ENCODE results near the gene STXBP6.
"Not testable (repeated sequence)": the region's sequence is repeated elsewhere in the genome, so short reads cannot be mapped to it uniquely, and the experiment has no call there.

Gene STXBP6

DNA sequence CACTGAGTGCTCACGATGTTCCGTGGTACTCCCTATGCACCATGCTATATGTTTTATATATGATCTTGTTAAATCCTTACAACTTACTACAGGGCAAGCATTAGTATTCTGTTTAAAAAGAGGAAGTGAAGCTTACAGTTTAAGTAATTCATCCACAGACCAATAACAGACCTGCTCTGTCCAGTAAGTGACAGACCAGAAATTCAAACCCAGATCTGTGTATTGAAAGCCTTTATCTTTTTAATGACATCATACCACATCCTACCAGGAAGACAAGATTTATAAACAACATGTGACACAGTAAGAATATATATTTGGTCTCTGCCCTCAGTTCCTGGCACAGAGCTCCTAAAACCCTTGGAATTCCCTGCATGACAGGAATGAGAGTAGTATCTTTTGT lies 206.5 kb downstream of the STXBP6 start:
- TF ChIP-seq, protein P1, sequence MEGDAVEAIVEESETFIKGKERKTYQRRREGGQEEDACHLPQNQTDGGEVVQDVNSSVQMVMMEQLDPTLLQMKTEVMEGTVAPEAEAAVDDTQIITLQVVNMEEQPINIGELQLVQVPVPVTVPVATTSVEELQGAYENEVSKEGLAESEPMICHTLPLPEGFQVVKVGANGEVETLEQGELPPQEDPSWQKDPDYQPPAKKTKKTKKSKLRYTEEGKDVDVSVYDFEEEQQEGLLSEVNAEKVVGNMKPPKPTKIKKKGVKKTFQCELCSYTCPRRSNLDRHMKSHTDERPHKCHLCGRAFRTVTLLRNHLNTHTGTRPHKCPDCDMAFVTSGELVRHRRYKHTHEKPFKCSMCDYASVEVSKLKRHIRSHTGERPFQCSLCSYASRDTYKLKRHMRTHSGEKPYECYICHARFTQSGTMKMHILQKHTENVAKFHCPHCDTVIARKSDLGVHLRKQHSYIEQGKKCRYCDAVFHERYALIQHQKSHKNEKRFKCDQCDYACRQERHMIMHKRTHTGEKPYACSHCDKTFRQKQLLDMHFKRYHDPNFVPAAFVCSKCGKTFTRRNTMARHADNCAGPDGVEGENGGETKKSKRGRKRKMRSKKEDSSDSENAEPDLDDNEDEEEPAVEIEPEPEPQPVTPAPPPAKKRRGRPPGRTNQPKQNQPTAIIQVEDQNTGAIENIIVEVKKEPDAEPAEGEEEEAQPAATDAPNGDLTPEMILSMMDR (IDR thresholded peaks at IDR 0.05; ENCODE audit: insufficient read depth, missing control alignments), result no peak
- DNase-seq (ENCODE audit: insufficient read length, low spot score) (no peak), FAIRE-seq (no peak)

DNA sequence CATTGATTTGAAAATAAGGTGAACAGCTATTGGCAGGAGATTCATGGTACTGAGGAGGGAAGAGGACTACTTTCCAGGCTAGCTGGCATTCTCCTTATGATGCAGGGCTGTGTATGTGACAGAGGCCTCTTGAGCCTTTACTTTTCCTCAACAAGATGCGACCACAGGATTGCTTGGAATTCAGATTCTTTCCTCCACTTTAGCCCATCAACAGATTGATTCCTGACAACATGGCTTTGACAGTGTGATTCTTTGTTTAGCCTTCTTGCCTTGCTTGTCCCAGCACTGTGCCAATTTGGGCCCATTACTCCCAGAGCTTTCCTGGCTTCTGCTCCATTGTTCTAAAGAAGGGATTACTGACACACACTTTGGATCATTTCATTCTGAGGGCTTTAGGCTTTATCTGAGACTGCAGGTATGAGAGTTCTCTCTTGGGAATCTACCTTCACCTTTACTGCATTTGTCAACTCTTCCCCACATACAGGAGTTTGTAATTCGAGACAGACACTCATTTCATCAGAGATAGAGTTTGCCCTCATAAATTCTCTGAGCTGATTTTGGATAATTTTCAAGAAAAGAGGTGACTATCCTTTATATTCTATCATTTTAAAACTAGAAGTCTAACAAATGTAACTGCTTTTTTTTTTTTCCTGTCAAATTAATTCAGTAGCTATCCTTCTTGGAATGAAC lies 209.6 kb downstream of the STXBP6 start:
- no peak for FAIRE-seq
- TF ChIP-seq, protein P1 (IDR thresholded peaks at IDR 0.05; ENCODE audit: insufficient read depth, missing control alignments), result no peak
- no peak for DNase-seq (ENCODE audit: insufficient read length, low spot score)

DNA sequence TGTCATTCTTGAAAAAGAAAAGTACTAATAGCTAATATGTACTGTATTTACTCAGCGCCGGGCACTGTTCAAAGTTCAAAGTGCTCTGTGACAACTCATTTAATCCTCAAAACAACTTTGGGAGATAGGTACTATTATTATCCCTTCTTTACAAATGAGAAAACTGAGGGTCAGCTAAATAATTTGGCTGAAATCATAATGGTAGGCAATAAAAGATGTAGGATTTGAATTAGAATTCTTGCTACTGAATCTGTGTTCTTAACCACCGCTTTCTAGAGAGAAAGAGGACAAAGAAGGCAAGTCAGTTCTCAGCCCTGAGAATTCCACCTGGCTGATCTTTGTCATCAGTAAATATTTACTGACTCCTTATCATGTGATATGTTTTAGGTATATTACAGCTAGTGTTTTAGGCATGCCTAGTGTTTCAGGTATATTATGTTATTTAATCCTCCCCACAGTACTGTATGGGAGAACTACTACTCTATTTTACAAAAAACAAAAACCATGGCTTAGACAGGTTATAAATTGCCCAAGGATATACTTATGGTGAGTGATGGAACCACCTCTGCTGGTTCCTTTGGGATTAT lies 210.2 kb downstream of the STXBP6 start:
- no peak for FAIRE-seq
- no peak for DNase-seq (ENCODE audit: insufficient read length, low spot score)
- TF ChIP-seq, protein P1 (IDR thresholded peaks at IDR 0.05; ENCODE audit: insufficient read depth, missing control alignments), result no peak

DNA sequence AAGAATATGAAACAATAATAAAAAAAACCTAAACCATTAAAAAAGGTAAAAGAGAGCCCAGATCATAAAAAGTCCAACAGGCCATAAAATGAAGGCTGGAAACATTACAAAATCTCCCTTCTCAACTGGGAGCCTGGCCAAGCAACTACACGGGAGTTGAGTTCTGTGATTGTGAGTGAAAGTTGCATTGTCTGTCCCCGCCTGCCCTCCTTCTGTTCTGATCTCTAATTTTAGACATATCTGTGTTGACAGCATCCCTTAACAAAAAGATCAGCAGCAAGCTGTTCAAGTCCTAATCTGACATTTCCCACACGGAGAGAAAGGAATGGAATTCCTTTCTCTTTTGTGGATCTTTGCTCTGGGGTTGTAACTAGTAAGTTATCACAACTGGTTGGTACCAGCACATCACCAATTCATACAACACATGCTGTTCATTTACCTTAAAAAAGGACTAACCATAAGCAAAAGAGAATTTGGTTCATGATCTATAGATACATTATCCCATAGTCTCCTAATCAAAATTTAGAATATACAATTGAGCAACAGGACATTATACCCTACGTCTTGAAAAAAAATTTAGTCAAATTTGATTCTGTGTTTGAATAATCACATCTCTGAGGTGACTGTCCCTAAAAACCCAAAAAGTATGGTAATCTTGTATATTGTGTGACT lies 210.9 kb downstream of the STXBP6 start:
- TF ChIP-seq, protein P1 (IDR thresholded peaks at IDR 0.05; ENCODE audit: insufficient read depth, missing control alignments), result no peak
- DNase-seq (ENCODE audit: insufficient read length, low spot score) (no peak), FAIRE-seq (no peak)

DNA sequence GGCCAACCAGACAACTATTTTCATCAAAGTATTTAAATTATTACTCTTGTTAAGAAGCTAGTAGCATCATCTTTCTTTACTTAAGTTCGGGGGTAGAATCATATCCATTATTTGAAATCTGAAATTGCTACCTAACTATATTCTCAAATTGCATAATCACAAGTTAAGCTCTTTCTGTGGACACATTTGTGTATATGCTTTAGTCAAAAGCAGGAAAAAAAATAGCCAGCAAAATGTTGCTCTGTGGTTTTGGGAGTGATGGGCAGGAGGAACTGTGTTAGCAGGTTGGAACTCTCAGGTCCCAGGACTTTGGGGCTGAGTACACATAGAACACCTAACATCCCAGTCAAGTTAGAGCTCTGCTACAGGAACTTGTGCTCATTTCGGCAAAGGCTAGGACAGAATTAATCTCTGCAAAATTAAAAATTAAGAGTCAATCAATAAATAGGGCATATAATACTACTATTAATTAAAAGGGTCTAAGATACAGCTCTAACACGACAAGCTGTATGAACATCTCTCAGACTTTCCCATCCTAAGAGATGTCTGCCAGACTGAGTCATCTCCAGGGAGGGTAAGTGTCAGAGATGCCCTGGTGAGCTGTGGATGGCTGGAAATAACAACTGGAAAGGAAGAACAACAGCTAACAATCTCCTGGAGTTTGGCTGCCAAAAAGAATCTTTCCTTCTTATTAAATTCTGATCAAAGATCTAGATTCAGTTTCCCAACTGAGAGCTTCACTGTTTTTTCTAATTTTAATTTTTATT lies 212.5 kb downstream of the STXBP6 start:
- TF ChIP-seq, protein P1 (IDR thresholded peaks at IDR 0.05; ENCODE audit: insufficient read depth, missing control alignments), result no peak
- DNase-seq (ENCODE audit: insufficient read length, low spot score), result no peak
- FAIRE-seq, result no peak

DNA sequence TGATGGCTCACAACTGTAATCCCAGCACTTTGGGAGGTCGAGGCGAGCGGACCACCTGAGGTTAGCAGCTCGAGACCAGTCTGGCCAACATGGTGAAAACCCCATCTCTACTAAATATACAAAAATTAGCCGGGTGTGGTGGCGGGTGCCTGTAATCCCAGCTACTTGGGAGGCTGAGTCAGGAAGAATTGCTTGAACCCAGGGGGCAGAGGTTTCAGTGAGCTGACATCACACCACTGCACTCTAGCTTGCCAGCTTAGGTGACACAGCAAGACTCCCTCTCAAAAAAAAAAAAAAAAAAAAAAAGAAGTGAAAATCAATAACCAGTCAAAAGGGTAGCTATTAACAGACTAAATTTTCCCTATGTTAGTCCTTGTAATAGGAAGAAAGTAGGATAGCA lies 213.6 kb downstream of the STXBP6 start:
- DNase-seq (ENCODE audit: insufficient read length, low spot score); FAIRE-seq: not testable (repeated sequence)

DNA sequence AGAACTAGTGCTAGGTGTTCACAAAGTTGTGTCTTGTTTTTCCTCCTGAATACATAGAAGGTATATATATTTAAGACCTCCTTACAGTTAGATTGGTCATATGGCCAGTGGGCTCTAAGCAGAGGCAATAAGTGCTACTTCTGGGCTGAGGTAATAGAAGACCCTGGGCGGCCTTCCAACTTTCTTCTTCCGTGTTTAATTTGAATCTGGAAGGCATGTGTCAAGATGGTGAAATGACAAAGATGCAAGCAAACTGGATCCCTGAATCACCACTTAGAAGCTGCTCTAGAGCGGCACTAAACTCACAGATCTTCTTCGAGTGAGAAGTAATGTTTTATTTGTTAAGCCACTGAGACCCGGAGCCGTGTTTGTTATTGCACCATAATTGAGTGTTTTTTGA lies 215.0 kb downstream of the STXBP6 start:
- no peak for FAIRE-seq
- TF ChIP-seq, protein P1 (IDR thresholded peaks at IDR 0.05; ENCODE audit: insufficient read depth, missing control alignments), result no peak

More for the DNA sequence above, 215.0 kb downstream of the STXBP6 start:
- no peak for DNase-seq (ENCODE audit: insufficient read length, low spot score)

Data from D721Med (cell line).